Spleen (tissue), 11 donors: ENCODE results near the gene CPNE7. TPM values are rescaled to one million over a fixed set of nuclear protein-coding genes. Genes with fewer than 3 reads are reported as not detected.
"Not testable (repeated sequence)": the region's sequence is repeated elsewhere in the genome, so short reads cannot be mapped to it uniquely, and the experiment has no call there.

ENCODE experiments used
- DNase-seq: peaks from one replicate; pipeline ENCODE4 v3.0.0-alpha.2; 2020
- H3K27ac ChIP-seq, 8 donors: fragments of 200-600 bp; sonication (generic) in 7 of 8; 1 replicate in 4 of 8; 2 replicates in 4 of 8; pipeline versions ENCODE4 v1.5.0 to v1.8.0; 2016 to 2021; ENCODE audit warnings: inconsistent platforms in 4 of 8, mild to moderate bottlenecking in 4 of 8, moderate library complexity in 1 of 8
- H3K27me3 ChIP-seq, 7 donors: fragments of 200-600 bp; sonication (generic) in 6 of 7; replicated peaks in 1 of 7; 1 replicate in 4 of 7; 2 replicates in 3 of 7; pipeline versions ENCODE4 v1.5.0 to v1.8.0; 2016 to 2021; ENCODE audit warnings: inconsistent platforms in 3 of 7, mild to moderate bottlenecking in 1 of 7
- H3K36me3 ChIP-seq, 6 donors: fragments of 200-600 bp; sonication (generic) in 5 of 6; 1 replicate in 4 of 6; 2 replicates in 2 of 6; pipeline versions ENCODE4 v1.5.0 to v1.8.0; 2016 to 2021; ENCODE audit warnings: inconsistent platforms in 2 of 6
- H3K4me1 ChIP-seq, 6 donors: fragments of 200-600 bp; sonication (generic) in 5 of 6; 1 replicate in 3 of 6; 2 replicates in 3 of 6; pipeline versions ENCODE4 v1.5.0 to v1.8.0; 2016 to 2021; ENCODE audit warnings: inconsistent platforms in 3 of 6
- H3K4me3 ChIP-seq, 8 donors: fragments of 200-600 bp; sonication (generic) in 7 of 8; 1 replicate in 4 of 8; 2 replicates in 4 of 8; pipeline versions ENCODE4 v1.5.0 to v1.8.0; 2016 to 2021; ENCODE audit warnings: inconsistent platforms in 4 of 8, mild to moderate bottlenecking in 4 of 8, moderate library complexity in 2 of 8
- H3K9me3 ChIP-seq, 8 donors: fragments of 200-600 bp; sonication (generic) in 7 of 8; 1 replicate in 4 of 8; 2 replicates in 4 of 8; pipeline versions ENCODE4 v1.5.0 to v1.8.0; 2016 to 2021; ENCODE audit warnings: inconsistent platforms in 4 of 8
- CTCF ChIP-seq, 11 experiments: fragments of 200-600 bp in 7 of 11; fragments of 450-650 bp in 4 of 11; sonication (generic) in 4 of 11; IDR thresholded peaks in 8 of 11; conservative IDR thresholded peaks in 3 of 11; 1 replicate in 7 of 11; 2 replicates in 4 of 11; pipeline versions ENCODE4 v1.4.0 to v1.8.0; 2016 to 2021; ENCODE audit warnings: antibody characterized with exemption in 11 of 11, inconsistent platforms in 4 of 11, mild to moderate bottlenecking in 1 of 11
- POLR2A ChIP-seq, 3 donors: fragments of 450-650 bp; IDR thresholded peaks; one replicate each; pipeline ENCODE4 v1.5.1; 2017; ENCODE audit warnings: antibody characterized with exemption in 3 of 3, mild to moderate bottlenecking in 1 of 3
- POLR2AphosphoS5 ChIP-seq, 3 donors: sonication (generic); formaldehyde crosslinking; IDR thresholded peaks; one replicate each; pipeline ENCODE4 v1.5.1; 2017; ENCODE audit warnings: antibody characterized with exemption in 3 of 3
- WGBS, 5 donors: extraction: QIAGEN DNeasy Blood & Tissue Kit in 3 of 5; methylation state at CpG; one replicate each; pipeline versions ENCODE4 v1.1.5 to v1.1.7; 2013 to 2018; 5-methylcytosine and 5-hydroxymethylcytosine counted together
- intact Hi-C: fragments of 100-400 bp; cut with DNase I; formaldehyde crosslinking; loops from one replicate; pipeline ENCODE4 v1.15.0; 2023; ENCODE audit warnings: low total_unique reads
- polyA plus RNA-seq, 3 donors: library from polyadenylated mRNA; stranded (reverse); fragments of 200-250 nt; gene quantifications; one replicate each; pipeline ENCODE4 v1.2.1, GENCODE V29; 2013
- total RNA-seq, 7 donors: library from RNA; depleted of rRNA in 3 of 7; stranded (reverse); fragments of >200 nt in 3 of 7; fragmentation: NEBNext Ultra II Directional in 4 of 7; extraction: Animal tissue kit (Norgen Biotek cat#: 25700) in 4 of 7; gene quantifications; one replicate each; pipeline versions ENCODE4 v1.1.0 to v1.2.1, GENCODE V29; 2016 to 2021
- donor health status: healthy with polysubstance abuse.
- donor health status: DM: no; HTN: no; CAD: no; lungs with moderate emphysema.
- donor health status: DM: no; HTN: no; CAD: no.
- donor health status: Bipolar disorder and iron deficiency.
- donor health status: healthy.
- donor health status: DM: no; HTN: no; CAD: no.
- donor health status: DM: yes; HTN: yes; CAD: no.

Gene CPNE7
- total and polyA plus RNA-seq, 10 donors, result 0.37 to 4.3 (median 1.5) TPM; not detected in 1

GRCh38 chr16:89584768-89585549 lies 9.4 kb downstream of the CPNE7 start:
- no peak for DNase-seq
- TF ChIP-seq CTCF (IDR thresholded peaks at IDR 0.05 in 8 of 11, conservative IDR thresholded peaks at IDR 0.05 in 3 of 11), result no peak
- Histone ChIP-seq H3K9me3 (no peaks in the 10 kb centered on the region), H3K27me3 (no peaks in the 10 kb centered on the region), H3K36me3 (no peaks in the 10 kb centered on the region), H3K27ac (no peak overlapping the region), H3K4me3 (no peak overlapping the region), H3K4me1 (peaks cover 0 to 18% (median 8%) of the 10 kb centered on the region in 6 donors)
- intact Hi-C loops, result no loop called here
- 65 to 72% (median 69%) methylated on average over 21 to 25 of the region's 25 CpGs for WGBS, 5 donors

GRCh38 chr16:89586218-89586617 lies 10.7 kb downstream of the CPNE7 start:
- H3K9me3 ChIP-seq, result no peaks in the 10 kb centered on the region
- intact Hi-C loops, result no loop called here
- TF ChIP-seq POLR2A (IDR thresholded peaks at IDR 0.05) (no peak), CTCF (IDR thresholded peaks at IDR 0.05 in 8 of 11, conservative IDR thresholded peaks at IDR 0.05 in 3 of 11) (no peak), POLR2AphosphoS5 (IDR thresholded peaks at IDR 0.05) (no peak)

DNA sequence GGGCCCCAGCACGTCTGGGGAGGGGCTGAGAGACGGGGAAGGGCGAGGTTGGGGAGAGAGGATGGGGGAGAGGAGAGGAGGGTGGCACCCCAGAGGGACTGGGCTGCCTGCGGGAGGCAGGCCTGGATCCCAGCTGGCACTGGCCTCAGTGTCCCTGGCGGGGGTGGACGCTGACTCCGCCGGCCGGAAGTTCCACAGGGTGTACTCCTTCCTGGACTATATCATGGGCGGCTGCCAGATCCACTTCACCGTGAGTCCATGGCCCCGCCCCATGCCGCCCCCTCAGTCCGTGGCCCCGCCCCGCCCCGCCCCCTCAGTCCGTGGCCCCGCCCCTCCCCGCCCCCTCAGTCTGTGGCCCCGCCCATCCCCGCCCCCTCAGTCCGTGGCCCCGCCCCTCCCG lies 11.3 kb downstream of the CPNE7 start:
- H3K36me3 ChIP-seq, result no peaks in the 10 kb centered on the region
- no peaks in the 10 kb centered on the region for H3K9me3 ChIP-seq
- no peak overlapping the region for H3K4me3 ChIP-seq
- WGBS, 5 donors, result 74 to 93% (median 78%) methylated on average over 3 to 22 of the region's 25 CpGs
- no peak for TF ChIP-seq POLR2AphosphoS5 (IDR thresholded peaks at IDR 0.05)
- TF ChIP-seq POLR2A (IDR thresholded peaks at IDR 0.05), result no peak
- TF ChIP-seq CTCF (IDR thresholded peaks at IDR 0.05 in 8 of 11, conservative IDR thresholded peaks at IDR 0.05 in 3 of 11), result no peak
- DNase-seq, result no peak
- H3K27me3 ChIP-seq, result no peaks in the 10 kb centered on the region
- H3K27ac ChIP-seq, result no peak overlapping the region
- intact Hi-C loops, result no loop called here
- peaks cover 0 to 18% (median 7%) of the 10 kb centered on the region in 6 donors for H3K4me1 ChIP-seq

More at GRCh38 chr16:89586218-89586617, 10.7 kb downstream of the CPNE7 start:
- H3K4me3 ChIP-seq, result no peak overlapping the region
- no peak overlapping the region for H3K27ac ChIP-seq
- peaks cover 0 to 18% (median 8%) of the 10 kb centered on the region in 6 donors for H3K4me1 ChIP-seq
- H3K36me3 ChIP-seq, result no peaks in the 10 kb centered on the region
- no peak for DNase-seq
- 70 to 84% (median 79%) methylated on average over 6 to 7 of the region's 7 CpGs for WGBS, 5 donors
- no peaks in the 10 kb centered on the region for H3K27me3 ChIP-seq

DNA sequence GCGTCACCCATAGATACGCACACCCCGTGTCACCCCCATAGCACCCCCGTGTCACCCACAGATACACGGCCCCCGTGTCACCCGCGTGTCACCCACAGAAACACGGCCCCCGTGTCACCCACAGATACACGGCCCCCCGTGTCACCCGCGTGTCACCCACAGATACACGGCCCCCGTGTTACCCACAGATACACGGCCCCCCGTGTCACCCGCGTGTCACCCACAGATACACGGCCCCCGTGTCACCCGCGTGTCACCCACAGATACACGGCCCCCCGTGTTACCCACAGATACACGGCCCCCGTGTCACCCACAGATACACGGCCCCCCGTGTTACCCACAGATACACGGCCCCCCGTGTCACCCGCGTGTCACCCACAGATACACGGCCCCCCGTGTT lies 12.1 kb downstream of the CPNE7 start:
- H3K27ac ChIP-seq, DNase-seq, H3K36me3 ChIP-seq, H3K4me3 ChIP-seq, H3K9me3 ChIP-seq, intact Hi-C loops, H3K27me3 ChIP-seq: not testable (repeated sequence)
- peaks cover 0 to 13% (median under 1%) of the 10 kb centered on the region in 6 donors for H3K4me1 ChIP-seq
- 95 to 99% (median 98%) methylated on average over 9 to 26 of the region's 36 CpGs for WGBS, 5 donors
